HG03095 (cell line): ENCODE results near the gene CD70.
A peak's percentile ranks its signal among the peaks of the same experiment; 100 is the strongest.
"Not testable (repeated sequence)": the region's sequence is repeated elsewhere in the genome, so short reads cannot be mapped to it uniquely, and the experiment has no call there.

Experiments
- ATAC-seq: cut with Tn5 transposase; IDR thresholded peaks from one replicate; pipeline ENCODE4 v1.9.1; 2021; ENCODE audit warnings: moderate library complexity; ENCODE audit not compliant: unreplicated experiment

Gene CD70

DNA sequence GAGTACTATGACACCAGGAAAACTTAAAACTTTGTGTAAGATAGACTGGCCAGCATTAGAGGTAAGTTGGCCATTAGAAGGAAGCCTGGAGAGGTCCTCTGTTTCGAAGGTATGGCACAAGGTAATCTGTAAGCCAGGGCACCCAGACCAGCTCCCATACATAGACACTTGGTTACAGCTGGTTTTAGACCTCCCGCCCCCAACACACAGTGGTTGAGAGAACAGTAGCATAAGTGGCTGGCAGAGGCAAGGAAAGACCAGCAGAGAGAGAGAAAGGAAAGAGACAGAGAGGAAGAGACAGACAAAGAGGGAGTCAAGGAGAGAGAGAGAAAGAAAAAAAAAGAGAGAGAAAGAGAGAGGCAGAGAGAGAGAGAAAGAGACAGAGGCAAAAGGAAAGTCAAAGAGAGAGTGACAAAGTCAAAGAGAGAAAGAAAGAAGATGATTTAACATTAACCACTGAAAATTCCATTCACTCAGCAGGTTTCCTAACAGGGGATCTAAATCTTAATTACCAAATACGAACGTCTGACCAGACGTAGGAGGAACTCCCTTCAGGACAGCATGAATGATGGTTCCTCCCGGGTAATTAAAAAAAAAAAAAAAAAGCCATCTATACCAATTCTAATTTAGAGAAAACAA, 7.4 kb upstream of the CD70 start:
- ATAC-seq: not testable (repeated sequence)

DNA sequence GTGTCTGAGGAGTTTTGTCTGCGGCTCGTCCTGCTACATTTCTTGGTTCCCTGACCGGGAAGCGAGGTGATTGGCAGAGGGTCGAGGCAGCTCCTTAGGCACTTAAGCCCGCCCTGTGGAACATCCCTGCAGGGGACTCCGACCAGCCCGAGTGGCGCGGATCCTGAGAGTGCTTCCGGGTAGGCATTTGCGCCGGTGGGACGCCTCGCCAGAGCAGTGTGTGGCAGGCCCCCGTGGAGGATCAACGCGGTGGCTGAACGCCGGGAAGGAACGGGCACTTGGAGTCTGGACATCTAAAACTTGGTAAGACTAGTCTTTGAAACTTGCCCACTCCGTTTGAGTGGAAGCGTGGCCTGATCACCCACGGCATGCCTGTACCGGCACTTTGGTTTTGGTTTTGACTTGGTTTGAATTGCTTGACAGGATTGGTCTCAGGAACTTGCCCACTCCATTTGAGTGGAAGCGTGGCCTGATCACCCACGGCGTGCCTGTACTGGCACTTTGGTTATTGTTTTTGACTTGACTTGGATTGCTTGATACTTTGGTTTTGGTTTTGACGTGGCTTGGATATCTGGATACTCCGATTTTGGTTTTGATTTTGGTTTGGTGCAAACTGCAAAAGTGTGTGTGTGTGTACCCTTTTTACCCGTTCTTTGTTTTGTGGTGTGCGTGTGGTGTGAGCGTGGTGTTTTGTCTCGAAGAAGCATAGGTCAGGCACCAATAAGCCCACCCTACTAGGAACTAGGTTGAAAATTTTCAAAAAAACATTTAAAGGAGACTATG, 6.7 kb upstream of the CD70 start:
- ATAC-seq: not testable (repeated sequence)

DNA sequence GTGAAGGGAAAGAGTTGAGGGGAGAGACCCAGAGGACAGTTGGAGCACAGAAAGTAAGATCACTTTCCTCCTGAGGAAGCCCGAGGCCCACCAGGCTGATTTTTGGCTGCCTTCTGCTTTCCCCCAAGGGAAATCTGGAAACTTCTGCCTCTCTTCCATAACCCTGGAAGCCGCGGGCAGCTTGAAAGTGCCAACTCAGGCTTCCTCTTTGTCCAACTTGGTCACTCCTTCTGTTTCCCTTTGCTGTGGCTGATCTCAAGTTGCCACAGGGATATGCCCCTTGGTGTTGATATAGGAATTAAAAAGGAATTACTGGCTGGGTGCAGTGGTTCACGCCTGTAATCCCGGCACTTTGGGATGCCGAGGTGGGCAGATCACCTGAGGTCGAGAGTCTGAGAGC, 5.7 kb upstream of the CD70 start:
- ATAC-seq: no peak

DNA sequence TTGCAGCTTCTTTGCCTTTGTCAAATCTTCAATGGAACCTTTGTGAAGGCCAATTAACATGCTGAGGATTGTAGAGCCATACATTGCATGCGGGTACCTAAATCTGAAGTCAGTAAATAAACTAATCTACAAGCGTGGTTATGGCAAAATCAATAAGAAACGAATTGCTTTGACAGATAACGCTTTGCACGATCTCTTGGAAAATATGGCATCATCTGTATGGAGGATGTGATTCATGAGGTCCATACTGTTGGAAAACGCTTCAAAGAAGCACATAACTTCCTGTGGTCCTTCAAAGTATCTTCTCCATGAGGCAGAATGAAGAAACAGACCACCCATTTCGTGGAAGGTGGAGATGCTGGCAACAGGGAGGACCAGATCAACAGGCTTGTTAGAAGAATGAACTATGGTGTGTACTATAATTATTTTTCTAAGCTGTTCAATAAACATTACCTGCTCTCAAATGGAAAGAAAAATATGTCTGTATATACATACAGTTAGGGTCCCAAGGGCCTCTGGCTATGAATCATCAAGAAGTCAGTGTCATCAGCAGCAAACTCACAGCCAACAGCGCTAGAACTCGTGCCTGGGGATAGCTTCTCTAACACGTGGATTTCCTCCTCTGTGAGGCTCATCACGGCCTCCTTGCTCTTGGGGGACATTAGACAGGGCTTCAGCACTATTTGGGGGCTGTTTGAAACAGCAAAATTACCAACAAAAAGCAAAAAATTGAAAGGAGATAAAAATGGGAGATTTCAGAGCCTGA, 2.9 kb upstream of the CD70 start:
- ATAC-seq: no peak

DNA sequence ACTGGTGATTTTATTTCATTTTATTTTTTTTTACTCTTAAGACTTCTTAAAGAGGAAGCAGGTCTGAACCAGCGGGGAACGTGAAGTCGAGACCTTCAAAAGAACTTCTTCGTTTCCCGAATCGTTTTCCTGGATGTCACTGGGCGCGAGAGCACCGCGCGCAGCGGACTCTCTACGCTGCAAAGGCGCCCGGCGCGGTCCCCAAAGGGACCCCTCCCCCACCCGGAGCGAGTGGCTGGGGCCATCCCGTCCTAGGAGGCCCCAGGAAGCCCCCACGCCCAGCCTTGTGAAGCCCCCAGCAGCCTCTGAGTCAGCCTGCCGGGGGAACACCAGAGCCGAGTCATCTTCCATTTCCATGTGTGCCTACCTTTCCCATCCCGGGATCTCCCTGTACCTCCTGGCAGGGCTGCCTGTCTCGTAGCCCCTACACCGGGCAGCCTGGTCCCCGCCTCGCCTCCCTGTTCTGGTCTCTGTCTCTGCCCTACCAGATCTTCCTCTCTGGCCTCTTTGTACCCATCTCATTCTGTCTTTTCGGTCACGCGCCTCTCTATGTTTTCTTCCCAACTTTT, 608 bp downstream of the CD70 start:
- no peak for ATAC-seq

DNA sequence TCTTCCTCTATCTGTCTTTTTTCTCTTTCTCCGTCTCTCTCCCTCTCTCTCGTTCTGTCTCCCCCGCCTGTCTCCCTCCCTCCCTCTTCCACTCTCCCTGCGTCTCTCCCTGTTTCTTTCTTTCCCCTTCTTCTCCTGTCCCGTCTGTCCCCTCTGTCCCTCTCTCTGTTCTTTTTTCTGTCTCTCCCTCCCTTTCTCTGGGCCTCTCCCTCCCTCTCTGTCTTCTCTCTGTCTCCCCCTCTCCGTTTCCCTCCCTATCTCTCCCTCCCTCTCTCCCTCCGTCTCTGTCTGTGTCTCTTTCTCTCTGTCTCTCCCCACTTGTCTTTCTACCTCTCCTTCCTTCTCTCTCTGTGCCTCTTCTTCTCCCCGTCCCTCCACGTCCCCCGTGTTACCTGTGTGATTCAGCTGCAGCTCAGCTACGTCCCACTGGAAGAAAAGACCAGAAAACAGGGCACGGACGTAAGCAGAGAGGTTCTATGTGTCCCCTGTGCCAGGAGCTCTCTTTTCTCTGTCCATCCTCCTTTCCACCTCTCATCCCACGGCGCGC, 1.2 kb downstream of the CD70 start:
- no peak for ATAC-seq

DNA sequence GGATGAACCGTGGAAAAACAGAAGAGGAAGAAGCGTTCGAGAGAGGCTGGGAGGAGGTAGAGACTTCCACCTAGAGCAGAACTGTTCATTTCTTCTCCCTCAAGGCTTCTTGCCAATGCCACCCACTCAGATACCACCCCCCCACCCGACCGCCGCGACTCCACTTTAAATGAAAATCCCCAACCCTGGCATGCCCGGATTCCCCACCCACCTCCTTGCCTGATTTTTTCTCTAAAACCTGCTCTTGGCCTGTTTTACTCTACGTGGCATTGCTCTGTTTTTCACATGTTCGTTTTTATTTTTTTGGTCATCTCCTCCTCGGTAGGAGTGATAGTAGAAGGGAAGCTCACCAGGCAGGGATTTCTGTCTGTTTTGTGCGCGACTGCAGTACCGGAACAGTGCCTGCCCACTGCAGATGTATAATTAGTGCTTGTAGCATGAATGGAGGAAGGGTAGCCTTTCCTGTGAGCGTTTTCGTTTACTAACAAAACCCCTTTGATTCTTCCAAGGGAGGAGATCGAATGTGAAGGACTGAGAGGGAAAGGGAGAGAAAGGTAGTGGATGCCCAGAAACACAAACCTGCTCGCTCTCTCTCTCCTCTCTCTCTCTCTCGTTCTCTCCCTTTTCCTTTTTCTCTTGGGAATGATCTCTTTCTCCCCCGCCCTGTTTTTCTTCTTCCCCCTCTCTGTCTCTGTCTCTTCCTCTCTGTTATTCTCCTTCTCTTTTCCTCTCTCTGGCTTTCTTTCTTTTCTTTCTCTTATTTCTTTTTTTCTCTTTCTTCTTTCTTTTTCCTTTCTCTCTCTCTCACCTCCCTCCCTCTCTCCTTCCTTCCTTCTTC, 2.2 kb downstream of the CD70 start:
- ATAC-seq: no peak

DNA sequence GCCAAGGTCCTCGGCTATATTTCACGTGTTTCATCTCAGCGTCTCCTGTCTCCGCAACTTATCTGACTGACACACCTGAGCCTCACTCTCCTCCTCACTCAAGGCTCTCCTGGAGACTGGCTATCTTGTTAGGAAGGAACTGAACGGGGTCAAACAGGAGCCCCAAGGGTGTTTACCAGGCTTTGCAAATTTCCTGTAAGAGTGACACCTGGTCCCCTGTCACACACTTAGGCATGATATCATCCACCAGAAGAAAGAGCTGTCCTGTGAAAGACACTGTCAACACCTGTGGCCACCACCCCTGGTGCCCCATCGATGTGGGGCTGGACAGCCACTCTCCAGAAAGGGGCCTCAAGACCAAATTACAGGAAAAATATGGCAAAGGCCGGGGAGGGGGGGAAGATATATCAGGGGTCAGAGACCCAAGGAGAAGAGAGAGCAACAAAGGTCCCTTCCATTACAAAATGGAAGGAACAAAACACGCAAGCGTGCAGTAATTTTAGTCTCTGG, 2.9 kb downstream of the CD70 start:
- no peak for ATAC-seq

DNA sequence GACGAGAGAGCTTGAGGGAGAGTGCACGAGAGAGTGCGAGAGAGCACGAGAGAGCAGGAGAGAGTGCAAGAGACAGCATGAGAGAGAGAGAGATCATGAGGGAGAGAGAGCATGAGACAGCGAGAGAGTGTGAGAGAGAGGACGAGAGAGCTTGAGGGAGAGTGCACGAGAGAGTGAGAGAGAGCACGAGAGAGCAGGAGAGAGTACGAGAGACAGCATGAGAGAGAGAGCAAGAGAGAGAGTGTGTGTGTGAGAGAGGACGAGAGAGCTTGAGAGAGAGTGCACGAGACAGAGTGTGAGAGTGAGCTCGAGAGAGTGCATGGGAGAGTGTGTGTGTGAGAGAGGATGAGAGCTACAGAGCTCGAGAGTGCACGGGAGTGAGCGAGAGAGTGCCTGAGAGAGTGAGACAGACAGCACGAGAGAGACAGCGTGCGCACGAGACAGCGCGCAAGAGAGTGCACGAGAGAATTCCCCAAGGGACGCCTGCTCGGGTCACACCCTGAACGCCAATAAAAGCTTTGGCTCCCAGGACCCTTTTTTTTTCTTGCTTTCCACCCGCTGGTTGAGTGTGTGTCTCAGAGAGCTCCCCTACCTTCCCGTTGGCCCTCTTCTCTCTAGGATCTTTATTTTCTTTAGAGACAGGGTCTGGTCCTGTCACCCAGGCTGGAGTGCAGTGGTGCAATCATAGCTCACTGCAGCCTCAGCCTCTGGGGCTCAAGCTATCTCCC, 3.7 kb downstream of the CD70 start:
- no peak for ATAC-seq

DNA sequence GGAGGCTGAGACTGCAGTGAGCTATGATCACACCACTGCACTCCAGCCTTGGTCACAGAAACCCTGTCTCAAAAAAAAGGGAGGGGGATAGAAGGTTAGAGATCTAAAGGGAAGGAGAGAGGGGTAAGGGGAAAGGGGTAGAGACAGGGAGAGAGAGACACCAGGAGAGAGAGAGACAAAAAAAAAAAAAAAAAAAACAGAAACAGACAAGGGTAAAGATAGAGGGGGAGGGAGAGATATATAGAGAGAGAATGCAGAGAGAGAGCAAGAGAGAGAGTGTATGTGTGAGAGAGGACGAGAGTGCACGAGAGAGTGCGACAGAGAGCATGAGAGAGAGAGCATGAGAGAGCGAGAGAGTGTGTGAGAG, 4.2 kb downstream of the CD70 start:
- ATAC-seq: no peak

DNA sequence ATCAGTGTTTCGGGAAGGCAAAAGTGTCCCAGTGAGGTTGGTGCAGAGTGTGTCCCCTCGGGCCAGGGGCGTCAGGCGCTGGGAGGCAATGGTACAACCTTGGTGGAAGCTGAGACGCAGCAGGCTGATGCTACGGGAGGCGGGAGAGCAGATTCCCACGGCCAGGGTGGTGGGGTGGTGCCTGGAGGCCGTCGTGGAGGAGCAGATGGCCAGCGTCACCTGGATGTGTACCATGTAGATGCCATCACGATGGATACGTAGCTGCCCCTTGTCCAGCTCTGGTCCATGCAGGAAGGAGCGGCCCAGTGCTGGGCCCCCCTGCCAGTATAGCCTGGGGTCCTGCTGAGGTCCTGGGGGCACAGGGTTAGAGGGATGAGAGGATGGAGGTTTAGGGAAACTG, 4.9 kb downstream of the CD70 start:
- no peak for ATAC-seq

DNA sequence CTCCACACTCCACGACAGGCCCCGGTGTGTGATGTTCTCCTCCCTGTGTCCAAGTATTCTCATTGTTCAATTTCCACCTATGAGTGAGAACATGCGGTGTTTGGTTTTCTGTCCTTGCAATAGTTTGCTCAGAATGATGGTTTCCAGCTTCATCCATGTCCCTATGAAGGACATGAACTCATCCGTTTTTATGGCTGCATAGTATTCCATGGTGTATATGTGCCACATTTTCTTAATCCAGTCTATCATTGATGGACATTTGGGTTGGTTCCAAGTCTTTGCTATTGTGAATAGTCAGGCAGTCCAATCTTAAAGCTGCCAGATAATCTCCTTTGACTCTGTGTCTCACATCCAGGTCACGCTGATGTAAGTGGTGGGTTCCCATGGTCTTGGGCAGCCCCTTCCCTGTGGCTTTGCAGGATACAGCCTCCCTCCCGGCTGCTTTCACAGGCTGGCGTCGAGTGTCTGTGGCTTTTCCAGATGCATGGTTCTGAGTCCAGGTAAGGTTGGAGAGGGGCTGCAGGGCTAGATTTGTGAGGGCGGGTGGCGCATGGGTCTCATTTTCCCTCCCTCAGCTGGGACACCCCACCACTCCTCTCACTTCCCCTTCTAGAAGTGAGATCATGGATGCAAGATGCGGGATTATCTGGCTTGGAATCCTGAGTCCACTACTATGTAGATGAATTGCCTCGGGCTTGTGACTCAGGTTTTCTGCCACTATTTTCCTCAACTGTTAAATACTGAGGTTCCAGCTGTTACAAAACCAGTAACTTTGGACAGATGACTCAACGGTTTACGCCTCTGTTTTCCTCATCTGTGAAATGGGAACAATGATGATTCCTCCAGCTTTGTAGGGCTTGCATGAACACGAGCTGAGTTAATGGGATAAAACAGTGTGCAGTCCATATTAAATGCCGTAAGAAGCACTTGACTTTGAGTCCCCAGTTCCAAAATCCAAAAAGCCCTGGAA, 8.2 kb downstream of the CD70 start:
- not testable (repeated sequence) for ATAC-seq

DNA sequence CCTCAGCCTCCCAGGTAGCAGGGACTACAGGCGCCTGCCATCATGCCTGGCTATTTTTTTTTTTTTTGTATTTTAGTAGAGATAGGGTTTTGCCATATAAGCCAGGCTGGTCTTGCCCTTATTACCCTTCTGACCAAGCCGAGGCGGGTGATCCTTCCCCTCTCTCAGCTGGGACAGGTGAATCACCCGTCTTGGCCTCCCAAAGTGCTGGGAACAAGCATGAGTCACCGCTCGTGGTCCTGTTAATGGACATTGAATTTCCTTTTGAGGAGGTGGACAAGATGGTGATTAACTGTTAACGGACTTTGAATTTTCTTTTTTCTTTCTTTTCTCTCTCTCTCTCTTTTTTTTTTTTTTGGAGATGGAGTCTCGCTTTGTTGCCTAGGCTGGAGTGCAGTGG, 10.6 kb downstream of the CD70 start:
- no peak for ATAC-seq

DNA sequence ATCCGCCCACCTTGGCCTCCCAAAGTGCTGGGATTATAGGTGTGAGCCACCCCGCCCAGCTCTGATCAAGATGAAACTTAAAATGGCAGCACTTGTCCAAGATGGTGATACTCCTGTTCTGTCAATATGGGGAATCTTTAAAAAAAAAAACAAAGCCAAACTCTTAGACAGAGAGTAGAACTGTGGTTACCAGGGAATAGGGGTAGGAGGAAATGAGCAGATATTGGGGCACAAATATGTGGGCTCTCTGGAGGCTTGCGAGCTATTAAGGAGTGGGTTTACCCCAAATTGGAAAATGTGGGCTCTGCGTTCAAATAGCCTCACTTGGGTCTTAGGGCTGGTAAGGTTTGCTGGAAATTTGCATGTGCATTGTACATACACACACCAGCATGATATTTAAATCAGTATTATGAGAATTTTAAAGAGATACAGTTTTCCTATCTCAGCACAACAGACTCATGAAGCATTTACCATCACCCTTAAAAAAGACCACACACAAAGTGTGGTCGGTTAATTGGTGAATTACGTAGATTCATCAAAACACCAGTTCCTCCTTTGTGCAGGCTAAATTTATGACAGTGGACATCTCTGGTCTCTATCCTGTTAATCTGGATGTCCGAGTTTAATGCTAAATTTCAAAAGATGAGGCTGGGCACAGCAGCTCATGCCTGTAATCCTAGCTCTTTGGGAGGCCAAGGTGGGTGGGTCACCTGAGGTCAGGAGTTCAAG, 11.3 kb downstream of the CD70 start:
- ATAC-seq: no peak

DNA sequence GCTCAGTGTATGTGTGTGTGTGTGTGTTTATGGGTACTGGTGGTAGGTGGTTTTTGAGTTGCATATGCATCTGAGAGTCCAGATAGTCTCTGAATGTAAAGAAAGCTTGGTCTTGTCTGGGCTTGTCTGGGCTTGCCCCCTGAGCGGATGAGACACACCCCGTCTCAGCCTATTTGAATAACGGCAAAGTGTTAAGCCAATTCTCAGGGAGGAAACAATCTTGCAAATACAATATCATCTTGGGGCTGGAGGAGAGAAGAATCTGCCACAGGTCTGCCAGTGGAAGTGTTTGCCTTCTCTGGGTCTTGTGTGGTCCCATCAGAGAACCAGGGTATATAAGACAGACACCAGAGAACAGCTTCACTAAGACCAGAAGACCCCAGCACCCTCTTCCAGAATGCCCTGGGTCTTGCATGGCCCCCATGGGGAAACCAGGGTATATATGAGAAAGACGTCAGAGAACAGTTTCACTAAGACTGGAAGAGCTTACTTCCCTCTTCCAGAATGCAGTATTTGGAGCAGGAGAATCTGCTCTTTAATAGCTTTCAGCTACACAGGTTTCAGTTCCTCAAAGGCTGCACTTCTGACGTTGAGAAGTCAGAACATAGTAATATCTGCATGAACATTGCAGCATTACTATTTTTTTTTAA, 13.3 kb downstream of the CD70 start:
- peak; percentile 73 for ATAC-seq

DNA sequence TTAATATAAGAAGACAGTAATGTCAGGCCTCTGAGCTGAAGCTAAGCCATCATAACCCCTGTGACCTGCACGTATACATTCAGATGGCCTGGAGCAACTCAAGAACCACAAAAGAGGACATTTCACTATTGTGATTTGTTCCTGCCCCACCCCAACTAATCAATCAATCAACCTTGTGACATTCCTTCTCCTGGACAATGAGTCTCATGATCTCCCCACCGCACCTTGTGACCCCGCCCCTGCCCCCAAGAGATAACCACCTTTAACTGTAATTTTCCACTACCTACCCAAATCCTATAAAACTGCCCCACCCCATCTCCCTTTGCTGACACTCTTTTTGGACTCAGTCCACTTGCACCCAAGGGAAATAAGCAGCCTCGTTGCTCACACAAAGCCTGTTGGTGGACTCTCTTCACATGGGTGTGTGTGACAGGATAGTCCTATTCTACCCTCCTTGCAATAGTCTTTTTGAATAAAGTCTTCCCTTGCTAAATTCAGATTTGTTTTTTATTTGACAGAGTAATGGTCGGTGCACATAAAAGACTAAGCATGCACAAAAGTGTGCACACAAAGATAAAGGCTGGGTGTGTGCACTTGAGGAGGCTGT, 14.0 kb downstream of the CD70 start:
- ATAC-seq: no peak

DNA sequence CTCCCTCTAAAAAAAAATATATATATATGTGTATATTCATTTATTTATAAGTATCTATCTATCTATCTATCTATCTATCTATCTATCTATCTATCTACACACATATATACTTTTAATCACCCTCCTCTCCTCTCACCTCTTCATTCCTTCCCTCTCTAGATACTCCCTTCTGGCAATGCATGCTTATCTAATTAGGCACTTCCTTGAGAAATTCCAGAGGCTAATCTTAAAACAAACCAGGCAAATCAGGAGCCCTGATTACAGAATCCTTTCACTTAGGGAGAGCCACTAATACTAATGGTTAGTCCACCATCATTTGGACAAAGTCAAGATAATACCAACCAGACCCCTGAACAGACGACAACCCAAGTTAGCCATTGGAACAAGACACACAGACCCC, 17.6 kb downstream of the CD70 start:
- ATAC-seq: no peak
